LNCaP clone FGC (cell line): Measurements from ENCODE around the gene TCFL5.

Experiments used
- DNase-seq: peaks from one replicate; pipeline ENCODE4 v3.0.0-alpha.2; 2011; ENCODE audit warnings: low read depth
- H3K4me3 ChIP-seq: 2 replicates; pipeline ENCODE4 v1.5.1; 2011; ENCODE audit warnings: mild to moderate bottlenecking, low read depth, low read length, control low read depth
- CTCF ChIP-seq: IDR thresholded peaks from 2 replicates; pipeline ENCODE4 v1.5.1; 2012; ENCODE audit warnings: mild to moderate bottlenecking; ENCODE audit not compliant: control insufficient read depth, insufficient read depth; ENCODE audit errors: extremely low read depth

TCFL5 gene

GRCh38 chr20:62839261-62839660 lies 22.4 kb downstream of the TCFL5 start:
- no peak for DNase-seq
- H3K4me3 ChIP-seq = no peak overlapping the region
- no peak for TF ChIP-seq CTCF

- DNase-seq = peak; percentile 86
- 0 out of 2 replicates have a peak, but pooled peaks have one; percentile 0 for TF ChIP-seq CTCF
- H3K4me3 ChIP-seq = no peak overlapping the region
Measured at GRCh38 chr20:62838128-62838891, 23.3 kb downstream of the TCFL5 start.

GRCh38 chr20:62837790-62838127 lies 23.9 kb downstream of the TCFL5 start:
- H3K4me3 ChIP-seq = no peak overlapping the region
- no peak for DNase-seq
- TF ChIP-seq CTCF = no peak

GRCh38 chr20:62836967-62837490 lies 24.6 kb downstream of the TCFL5 start:
- DNase-seq = no peak
- TF ChIP-seq CTCF = no peak
- no peak overlapping the region for H3K4me3 ChIP-seq

- no peak for DNase-seq
- no peak overlapping the region for H3K4me3 ChIP-seq
- no peak for TF ChIP-seq CTCF
Measured at GRCh38 chr20:62835931-62836861, 25.4 kb downstream of the TCFL5 start.

GRCh38 chr20:62834967-62835730 lies 26.5 kb downstream of the TCFL5 start:
- DNase-seq = no peak
- TF ChIP-seq CTCF = no peak
- no peak overlapping the region for H3K4me3 ChIP-seq
